ENCODE results near the gene GSTM5. TPM values are rescaled to one million over a fixed set of nuclear protein-coding genes. Genes with fewer than 3 reads are reported as not detected.

The GSTM5 gene
- total RNA-seq, 4 donors from 2014 or later, result 0.51 to 24.8 (median 22.3) TPM

- no peaks in the 10 kb centered on the region for H3K9me3 ChIP-seq
- no peak overlapping the region for H3K4me3 ChIP-seq
- H3K4me1 ChIP-seq, result no peaks in the 10 kb centered on the region
- no peaks in the 10 kb centered on the region for H3K36me3 ChIP-seq
- H3K27me3 ChIP-seq, result no peaks in the 10 kb centered on the region
- intact Hi-C loops (cut with DNase I; ENCODE audit: low total_unique reads), result no loop called here
- TF ChIP-seq CTCF (IDR thresholded peaks at IDR 0.05) (no peak), POLR2A (IDR thresholded peaks at IDR 0.05) (no peak)
- peak in 1 of 2 donors; percentile 5 for DNase-seq
- H3K27ac ChIP-seq, result no peak overlapping the region
Observed at GRCh38 chr1:109756848-109757521, 44.9 kb downstream of the GSTM5 start.

- H3K4me3 ChIP-seq, result no peak overlapping the region
- TF ChIP-seq CTCF (IDR thresholded peaks at IDR 0.05), result no peak
- peak in 1 of 2 donors; percentile 5 for DNase-seq
- no peaks in the 10 kb centered on the region for H3K4me1 ChIP-seq
- no peaks in the 10 kb centered on the region for H3K27me3 ChIP-seq
- no peaks in the 10 kb centered on the region for H3K36me3 ChIP-seq
- H3K27ac ChIP-seq, result no peak overlapping the region
- H3K9me3 ChIP-seq, result no peaks in the 10 kb centered on the region
- intact Hi-C loops (cut with DNase I; ENCODE audit: low total_unique reads), result no loop called here
Observed at GRCh38 chr1:109757936-109758786, 46.1 kb downstream of the GSTM5 start.

- no peaks in the 10 kb centered on the region for H3K4me1 ChIP-seq
- no peaks in the 10 kb centered on the region for H3K9me3 ChIP-seq
- no peak for TF ChIP-seq POLR2A (IDR thresholded peaks at IDR 0.05)
- no peak for TF ChIP-seq CTCF (IDR thresholded peaks at IDR 0.05)
- H3K27ac ChIP-seq, result no peak overlapping the region
- no peaks in the 10 kb centered on the region for H3K27me3 ChIP-seq
- peak in 1 of 2 donors; percentile 10 for DNase-seq
- intact Hi-C loops (cut with DNase I; ENCODE audit: low total_unique reads), result no loop called here
- H3K4me3 ChIP-seq, result no peak overlapping the region
- no peaks in the 10 kb centered on the region for H3K36me3 ChIP-seq
Observed at GRCh38 chr1:109759513-109760334, 47.7 kb downstream of the GSTM5 start.

DNA sequence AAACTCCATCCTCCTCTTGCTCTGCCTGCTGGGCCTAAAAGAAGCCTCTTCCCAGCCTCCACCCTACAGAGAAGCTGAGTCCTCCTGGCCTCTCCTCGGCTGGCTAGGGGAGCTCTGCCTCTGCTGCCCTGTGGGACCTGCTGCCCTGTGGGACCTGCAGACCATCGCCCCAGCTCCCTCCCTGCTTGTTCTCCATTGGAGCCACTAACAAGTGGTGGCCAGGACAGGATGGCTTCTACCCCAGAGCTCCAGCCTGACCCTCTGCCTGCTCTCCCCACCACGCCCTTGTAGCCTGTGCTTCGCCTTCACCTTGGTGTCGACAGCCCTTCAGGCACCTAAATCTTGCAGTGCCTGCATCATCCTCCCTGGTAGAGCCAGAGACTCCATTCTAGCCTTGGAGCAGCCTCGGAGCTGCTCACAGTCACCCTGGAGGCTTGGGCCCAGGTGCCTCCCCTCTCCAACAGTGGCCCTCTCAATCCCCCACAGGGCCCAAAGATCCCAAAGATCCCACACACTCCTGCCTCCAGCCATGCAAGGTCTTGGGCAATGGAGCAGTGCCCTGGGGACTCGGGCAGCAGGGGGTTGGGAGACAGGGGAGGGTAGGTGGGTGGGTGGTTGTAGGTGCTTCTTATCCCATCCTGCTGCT is 48.7 kb downstream of the GSTM5 start:
- intact Hi-C loops (cut with DNase I; ENCODE audit: low total_unique reads), result no loop called here
- peak; percentile 8 to 10 for DNase-seq
- TF ChIP-seq POLR2A (IDR thresholded peaks at IDR 0.05), result no peak
- TF ChIP-seq CTCF (IDR thresholded peaks at IDR 0.05), result no peak

More for the DNA sequence above, 48.7 kb downstream of the GSTM5 start:
- Histone ChIP-seq H3K36me3 (no peaks in the 10 kb centered on the region), H3K27ac (no peak overlapping the region), H3K27me3 (no peaks in the 10 kb centered on the region), H3K9me3 (no peaks in the 10 kb centered on the region), H3K4me3 (no peak overlapping the region), H3K4me1 (no peaks in the 10 kb centered on the region)
